ENCODE results near the gene KRTCAP2.
A peak's percentile ranks its signal among the peaks of the same experiment; 100 is the strongest.

The KRTCAP2 gene

GRCh38 chr1:155134322-155134721, 38.8 kb downstream of the KRTCAP2 start:
- DNase-seq: no peak
- CTCF ChIA-PET: interaction anchor here (1.0 to 2.4 kb wide), 5 partner anchors 32 to 49 kb away, joined by 3 to 12 read pairs (median 6); partner anchors contain the start of gene KRTCAP2

DNA sequence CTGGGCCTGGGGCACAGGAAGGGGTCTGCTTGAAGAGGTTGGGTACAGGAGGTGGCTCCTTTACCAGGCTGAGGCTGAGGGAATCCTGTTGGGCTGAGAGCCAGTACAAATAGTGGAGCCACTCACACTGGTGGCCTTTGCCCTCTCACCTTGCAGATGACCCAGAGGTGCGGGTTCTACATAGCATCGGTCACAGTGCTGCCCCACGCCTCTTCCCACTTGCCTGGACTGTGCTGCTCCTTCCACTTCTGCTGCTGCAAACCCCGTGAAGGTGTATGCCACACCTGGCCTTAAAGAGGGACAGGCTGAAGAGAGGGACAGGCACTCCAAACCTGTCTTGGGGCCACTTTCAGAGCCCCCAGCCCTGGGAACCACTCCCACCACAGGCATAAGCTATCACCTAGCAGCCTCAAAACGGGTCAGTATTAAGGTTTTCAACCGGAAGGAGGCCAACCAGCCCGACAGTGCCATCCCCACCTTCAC, 39.3 kb downstream of the KRTCAP2 start:
- CTCF ChIA-PET: interaction anchor here (1.0 to 2.4 kb wide), 5 partner anchors 34 to 49 kb away, joined by 3 to 12 read pairs (median 6); partner anchors contain the start of gene KRTCAP2
- Mint-ChIP-seq H3K4me3 (no peak overlapping the region), H3K4me1 (peaks cover 46% of the 10 kb centered on the region)

More at GRCh38 chr1:155134322-155134721, 38.8 kb downstream of the KRTCAP2 start:
- peaks cover 18% of the 10 kb centered on the region for H3K27me3 Mint-ChIP-seq
- H3K27ac Mint-ChIP-seq: no peak overlapping the region
- peaks cover 20% of the 10 kb centered on the region for H3K36me3 Mint-ChIP-seq
- H3K4me1 Mint-ChIP-seq: peaks cover 44% of the 10 kb centered on the region
- H3K9me3 Mint-ChIP-seq: no peaks in the 10 kb centered on the region
- peak overlapping the region; percentile 95 for H3K4me3 Mint-ChIP-seq

DNA sequence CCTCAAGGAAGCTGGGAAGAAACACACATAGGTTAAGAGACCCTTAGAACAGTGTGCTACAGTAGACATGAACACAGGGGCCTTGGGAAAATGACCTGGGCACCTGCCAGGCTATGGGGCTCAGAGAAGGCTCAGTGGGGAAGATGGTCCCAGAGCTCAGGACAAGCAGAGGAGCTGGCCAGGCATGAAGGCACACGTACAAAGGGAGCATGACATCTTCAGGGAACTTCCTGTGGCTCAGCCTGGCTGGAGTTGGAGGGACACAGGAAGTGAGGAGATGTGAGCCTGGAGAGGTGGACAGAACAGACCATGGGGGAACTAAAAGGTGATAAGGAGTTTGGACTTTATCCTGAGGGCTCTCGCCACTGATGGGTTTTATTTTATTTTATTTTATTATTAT, 41.2 kb downstream of the KRTCAP2 start:
- no peak for DNase-seq
- no peak overlapping the region for H3K27ac Mint-ChIP-seq
- peaks cover 44% of the 10 kb centered on the region for H3K4me1 Mint-ChIP-seq
- CTCF ChIA-PET: interaction anchor here (1.1 kb wide), 1 partner anchor 40 kb away, joined by 5 read pairs; no protein-coding TSS in a partner anchor
- H3K27me3 Mint-ChIP-seq: peaks cover 43% of the 10 kb centered on the region
- peaks cover 2% of the 10 kb centered on the region for H3K36me3 Mint-ChIP-seq
- H3K9me3 Mint-ChIP-seq: no peaks in the 10 kb centered on the region
- H3K4me3 Mint-ChIP-seq: no peak overlapping the region

More for the DNA sequence above, 39.3 kb downstream of the KRTCAP2 start:
- Mint-ChIP-seq H3K9me3 (no peaks in the 10 kb centered on the region), H3K27me3 (peaks cover 23% of the 10 kb centered on the region), H3K36me3 (peaks cover 18% of the 10 kb centered on the region), H3K27ac (no peak overlapping the region)
- DNase-seq: no peak

GRCh38 chr1:155131285-155131684, 41.8 kb downstream of the KRTCAP2 start:
- H3K27me3 Mint-ChIP-seq: peaks cover 49% of the 10 kb centered on the region
- no peak for DNase-seq
- no peak overlapping the region for H3K4me3 Mint-ChIP-seq
- CTCF ChIA-PET: interaction anchor here (0.9 to 1.7 kb wide), 3 partner anchors 11 to 40 kb away, joined by 4 to 5 read pairs (median 5); no protein-coding TSS in a partner anchor
- H3K9me3 Mint-ChIP-seq: no peaks in the 10 kb centered on the region
- H3K27ac Mint-ChIP-seq: no peak overlapping the region
- peaks cover 2% of the 10 kb centered on the region for H3K36me3 Mint-ChIP-seq
- peaks cover 42% of the 10 kb centered on the region for H3K4me1 Mint-ChIP-seq

- DNase-seq: no peak
- CTCF ChIA-PET: interaction anchor here (0.9 to 1.7 kb wide), 5 partner anchors 12 to 43 kb away, joined by 3 to 5 read pairs (median 3); partner anchors contain the start of gene KRTCAP2
- no peak overlapping the region for H3K4me3 Mint-ChIP-seq
- H3K4me1 Mint-ChIP-seq: peaks cover 38% of the 10 kb centered on the region
- H3K27me3 Mint-ChIP-seq: peaks cover 57% of the 10 kb centered on the region
- no peaks in the 10 kb centered on the region for H3K9me3 Mint-ChIP-seq
- H3K36me3 Mint-ChIP-seq: no peaks in the 10 kb centered on the region
- H3K27ac Mint-ChIP-seq: peak overlapping the region; percentile 5
These were observed 42.7 kb downstream of the KRTCAP2 start for GRCh38 chr1:155130272-155131006.

GRCh38 chr1:155128755-155129473, 44.2 kb downstream of the KRTCAP2 start:
- Mint-ChIP-seq H3K4me1 (peaks cover 30% of the 10 kb centered on the region), H3K9me3 (no peaks in the 10 kb centered on the region), H3K4me3 (peak overlapping the region; percentile 60), H3K36me3 (no peaks in the 10 kb centered on the region), H3K27me3 (peaks cover 73% of the 10 kb centered on the region), H3K27ac (no peak overlapping the region)
- CTCF ChIA-PET: interaction anchor here (1.4 kb wide), 1 partner anchor 14 kb away, joined by 4 read pairs; no protein-coding TSS in a partner anchor
- DNase-seq: no peak

DNA sequence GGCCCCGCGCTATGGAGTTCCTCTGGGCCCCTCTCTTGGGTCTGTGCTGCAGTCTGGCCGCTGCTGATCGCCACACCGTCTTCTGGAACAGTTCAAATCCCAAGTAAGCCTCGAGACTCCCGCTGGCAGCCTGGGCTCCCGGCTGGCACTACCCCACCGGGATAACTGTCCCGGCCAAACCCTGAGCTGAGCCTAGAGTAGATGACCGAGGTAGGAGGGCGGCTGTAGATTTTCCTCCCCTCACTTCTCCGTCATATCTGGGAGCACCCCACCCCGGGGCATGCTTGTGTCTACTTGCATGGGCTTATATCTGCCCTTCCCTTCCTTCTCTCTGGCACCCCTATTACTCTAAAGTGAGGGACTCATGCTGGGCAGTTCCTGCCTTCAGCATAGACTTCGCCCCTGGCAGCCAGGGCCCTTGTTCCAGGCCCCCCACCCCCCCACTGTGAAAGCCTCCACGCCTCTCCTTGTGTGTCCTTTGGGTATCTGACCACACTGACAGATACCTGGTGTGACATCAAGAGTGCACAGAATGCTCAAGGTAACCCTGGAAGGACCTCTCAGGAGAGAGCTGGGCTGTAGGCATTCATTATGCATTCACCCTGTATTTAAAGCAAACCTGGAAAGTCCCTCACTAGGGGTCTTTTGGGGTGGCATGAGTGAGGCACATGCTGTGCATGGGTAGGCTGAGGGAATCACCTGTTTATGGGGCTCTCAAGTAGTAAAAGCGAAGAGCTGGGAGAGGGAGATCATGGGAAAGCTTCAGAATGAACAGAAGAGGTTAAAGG, 44.9 kb downstream of the KRTCAP2 start:
- Mint-ChIP-seq H3K4me1 (peaks cover 30% of the 10 kb centered on the region), H3K4me3 (peak overlapping the region; percentile 60), H3K36me3 (no peaks in the 10 kb centered on the region), H3K27me3 (peaks cover 78% of the 10 kb centered on the region), H3K9me3 (no peaks in the 10 kb centered on the region), H3K27ac (no peak overlapping the region)
- DNase-seq: no peak
- CTCF ChIA-PET: interaction anchor here (1.4 kb wide), 1 partner anchor 15 kb away, joined by 4 read pairs; no protein-coding TSS in a partner anchor

GRCh38 chr1:155127105-155127966, 45.8 kb downstream of the KRTCAP2 start, which contains the start of gene EFNA1:
TSS of gene EFNA1 (plus strand) at chr1:155127876. CDS start at chr1:155127978, 102 bp downstream.
- CTCF ChIA-PET: no interaction called here
- peaks cover 30% of the 10 kb centered on the region for H3K4me1 Mint-ChIP-seq
- H3K9me3 Mint-ChIP-seq: no peaks in the 10 kb centered on the region
- H3K36me3 Mint-ChIP-seq: no peaks in the 10 kb centered on the region
- H3K27ac Mint-ChIP-seq: no peak within 1 kb of the TSS
- H3K27me3 Mint-ChIP-seq: peaks cover 86% of the 10 kb centered on the region
- DNase-seq: peak; percentile 66
- H3K4me3 Mint-ChIP-seq: peak within 1 kb of the TSS; percentile 61

GRCh38 chr1:155126556-155127104, 46.5 kb downstream of the KRTCAP2 start:
- CTCF ChIA-PET: interaction anchor here (1.9 kb wide), 1 partner anchor 35 kb away, joined by 6 read pairs; no protein-coding TSS in a partner anchor
- Mint-ChIP-seq H3K27ac (no peak overlapping the region), H3K9me3 (no peaks in the 10 kb centered on the region), H3K4me3 (peak overlapping the region; percentile 61), H3K4me1 (peaks cover 30% of the 10 kb centered on the region), H3K36me3 (no peaks in the 10 kb centered on the region), H3K27me3 (peaks cover 89% of the 10 kb centered on the region)
- peak; percentile 58 for DNase-seq

DNA sequence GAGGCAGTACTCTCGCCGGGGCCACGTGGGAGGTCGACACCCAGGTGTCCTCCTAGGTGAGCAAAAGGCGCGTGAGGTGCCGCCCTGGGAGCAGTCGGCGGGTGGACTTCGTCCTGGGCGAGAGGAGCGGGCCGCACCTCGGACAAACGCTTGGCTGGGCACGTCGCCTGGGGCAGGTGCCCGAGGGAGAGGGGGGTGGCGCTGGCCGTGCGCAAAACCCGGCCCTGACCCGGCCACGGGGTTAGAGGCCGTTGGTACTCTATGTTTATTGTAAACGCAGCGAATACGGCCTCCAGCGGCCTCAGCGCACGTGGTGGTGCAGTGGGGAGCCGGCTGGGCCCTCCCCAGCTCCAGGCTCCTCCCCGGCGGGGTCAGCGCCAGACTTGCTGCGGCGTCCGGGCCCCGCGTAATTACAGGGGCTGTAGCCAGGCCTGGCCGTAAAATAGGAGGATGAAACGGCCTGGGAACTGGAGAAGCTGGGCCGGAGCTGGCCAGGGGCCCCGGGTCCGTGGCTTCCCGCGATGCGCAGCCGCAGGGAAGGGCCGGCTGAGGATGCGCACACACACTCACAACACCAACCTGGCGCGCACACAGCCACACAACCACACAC, 47.1 kb downstream of the KRTCAP2 start:
- H3K4me3 Mint-ChIP-seq: no peak overlapping the region
- H3K9me3 Mint-ChIP-seq: no peaks in the 10 kb centered on the region
- H3K27me3 Mint-ChIP-seq: peaks cover 89% of the 10 kb centered on the region
- H3K27ac Mint-ChIP-seq: no peak overlapping the region
- CTCF ChIA-PET: interaction anchor here (1.9 kb wide), 1 partner anchor 35 kb away, joined by 6 read pairs; no protein-coding TSS in a partner anchor
- H3K4me1 Mint-ChIP-seq: peaks cover 30% of the 10 kb centered on the region
- no peaks in the 10 kb centered on the region for H3K36me3 Mint-ChIP-seq
- DNase-seq: no peak

- H3K4me1 Mint-ChIP-seq: peaks cover 30% of the 10 kb centered on the region
- peaks cover 92% of the 10 kb centered on the region for H3K27me3 Mint-ChIP-seq
- no peak overlapping the region for H3K27ac Mint-ChIP-seq
- H3K4me3 Mint-ChIP-seq: no peak overlapping the region
- no peaks in the 10 kb centered on the region for H3K36me3 Mint-ChIP-seq
- no peak for DNase-seq
- H3K9me3 Mint-ChIP-seq: no peaks in the 10 kb centered on the region
- CTCF ChIA-PET: interaction anchor here (1.9 kb wide), 1 partner anchor 34 kb away, joined by 6 read pairs; no protein-coding TSS in a partner anchor
These were observed 47.6 kb downstream of the KRTCAP2 start for GRCh38 chr1:155125511-155125945.
